GM18858 (cell line): ENCODE data around the gene PITX3.
"Not testable (repeated sequence)": the region's sequence is repeated elsewhere in the genome, so short reads cannot be mapped to it uniquely, and the experiment has no call there.

Source experiments
- ATAC-seq: cut with Tn5 transposase; IDR thresholded peaks from one replicate; pipeline ENCODE4 v1.9.1; 2021; ENCODE audit not compliant: unreplicated experiment

PITX3 gene

GRCh38 chr10:102229810-102230263 lies 11.5 kb downstream of the PITX3 start:
- no peak for ATAC-seq

- no peak for ATAC-seq
Observed at GRCh38 chr10:102227050-102227449, 14.3 kb downstream of the PITX3 start.

- no peak for ATAC-seq
Observed at GRCh38 chr10:102226542-102226870, 14.8 kb downstream of the PITX3 start.

- peak; percentile 67 for ATAC-seq
Observed at GRCh38 chr10:102225646-102226541, 15.4 kb downstream of the PITX3 start, which contains the start of gene ELOVL3. Gene ELOVL3 (plus strand): TSS chr10:102226299. CDS start chr10:102226549, 250 bp downstream.

GRCh38 chr10:102222797-102223196 lies 18.5 kb downstream of the PITX3 start:
- ATAC-seq, result no peak

GRCh38 chr10:102220612-102221011 lies 20.7 kb downstream of the PITX3 start:
- no peak for ATAC-seq

GRCh38 chr10:102219370-102219769 lies 21.9 kb downstream of the PITX3 start:
- ATAC-seq, result no peak

GRCh38 chr10:102213599-102213998 lies 27.7 kb downstream of the PITX3 start:
- not testable (repeated sequence) for ATAC-seq

GRCh38 chr10:102211615-102212299 lies 29.6 kb downstream of the PITX3 start:
- ATAC-seq, result no peak

GRCh38 chr10:102208311-102209035 lies 32.8 kb downstream of the PITX3 start:
- no peak for ATAC-seq

- no peak for ATAC-seq
Observed at GRCh38 chr10:102202386-102202785, 38.9 kb downstream of the PITX3 start.

GRCh38 chr10:102200751-102201640 lies 40.3 kb downstream of the PITX3 start:
- no peak for ATAC-seq

GRCh38 chr10:102198027-102198426 lies 43.3 kb downstream of the PITX3 start:
- no peak for ATAC-seq

- ATAC-seq, result no peak
Observed at GRCh38 chr10:102196893-102197292, 44.4 kb downstream of the PITX3 start.

- ATAC-seq, result no peak
Observed at GRCh38 chr10:102195296-102195870, 45.9 kb downstream of the PITX3 start.

- no peak for ATAC-seq
Observed at GRCh38 chr10:102191956-102192355, 49.4 kb downstream of the PITX3 start.

GRCh38 chr10:102188941-102189898 lies 52.1 kb downstream of the PITX3 start:
- ATAC-seq, result not testable (repeated sequence)

- ATAC-seq, result no peak
Observed at GRCh38 chr10:102188298-102188940, 52.9 kb downstream of the PITX3 start.
